ENCODE measurements around the gene ANKMY1.

DNA sequence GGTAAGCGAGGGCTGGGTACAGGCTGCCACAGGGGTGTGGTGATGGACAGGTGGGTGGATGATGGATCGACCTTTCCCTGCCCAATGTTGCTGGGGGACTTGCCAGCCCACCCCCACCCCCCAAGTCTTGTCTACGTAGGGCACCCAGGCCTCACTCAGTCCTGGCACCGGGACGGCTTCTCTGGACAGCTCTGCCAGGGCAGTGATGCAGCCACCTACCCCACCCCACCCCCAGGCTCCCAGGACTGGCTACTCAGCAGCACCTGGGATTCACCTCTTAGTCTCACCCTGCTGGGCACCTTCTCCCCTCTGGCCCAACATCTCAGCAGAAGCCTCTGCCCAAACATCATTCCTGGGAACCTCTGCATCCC, 55.7 kb downstream of the ANKMY1 start:
- TF ChIP-seq, protein P1, sequence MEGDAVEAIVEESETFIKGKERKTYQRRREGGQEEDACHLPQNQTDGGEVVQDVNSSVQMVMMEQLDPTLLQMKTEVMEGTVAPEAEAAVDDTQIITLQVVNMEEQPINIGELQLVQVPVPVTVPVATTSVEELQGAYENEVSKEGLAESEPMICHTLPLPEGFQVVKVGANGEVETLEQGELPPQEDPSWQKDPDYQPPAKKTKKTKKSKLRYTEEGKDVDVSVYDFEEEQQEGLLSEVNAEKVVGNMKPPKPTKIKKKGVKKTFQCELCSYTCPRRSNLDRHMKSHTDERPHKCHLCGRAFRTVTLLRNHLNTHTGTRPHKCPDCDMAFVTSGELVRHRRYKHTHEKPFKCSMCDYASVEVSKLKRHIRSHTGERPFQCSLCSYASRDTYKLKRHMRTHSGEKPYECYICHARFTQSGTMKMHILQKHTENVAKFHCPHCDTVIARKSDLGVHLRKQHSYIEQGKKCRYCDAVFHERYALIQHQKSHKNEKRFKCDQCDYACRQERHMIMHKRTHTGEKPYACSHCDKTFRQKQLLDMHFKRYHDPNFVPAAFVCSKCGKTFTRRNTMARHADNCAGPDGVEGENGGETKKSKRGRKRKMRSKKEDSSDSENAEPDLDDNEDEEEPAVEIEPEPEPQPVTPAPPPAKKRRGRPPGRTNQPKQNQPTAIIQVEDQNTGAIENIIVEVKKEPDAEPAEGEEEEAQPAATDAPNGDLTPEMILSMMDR (IDR thresholded peaks at IDR 0.05) = no peak
- no peak for TF ChIP-seq EP300 (IDR thresholded peaks at IDR 0.05)
- TF ChIP-seq POLR2AphosphoS5 (IDR thresholded peaks at IDR 0.05) = no peak
- TF ChIP-seq POLR2A (IDR thresholded peaks at IDR 0.05) = no peak

Data from stomach (tissue), 4 donors.